Lower lobe of right lung (tissue), 2 donors: Measurements from ENCODE around the gene MYOCD. TPM values are rescaled to one million over a fixed set of nuclear protein-coding genes. Genes with fewer than 3 reads are reported as not detected.

Experiments used
- ATAC-seq, 2 donors: fragments of 200-7000 bp; cut with Tn5 transposase; one replicate each; pipeline ENCODE4 v1.9.1; 2020 to 2022; ENCODE audit warnings: mild to moderate bottlenecking in 2 of 2, moderate library complexity in 2 of 2
- DNase-seq: peaks from one replicate; pipeline ENCODE4 v3.0.0-alpha.2; 2020
- H3K27ac ChIP-seq: fragments of 200-600 bp; one replicate; pipeline ENCODE4 v1.8.0; 2022
- H3K27me3 ChIP-seq: fragments of 200-600 bp; one replicate; pipeline ENCODE4 v1.8.0; 2022; ENCODE audit warnings: low read depth
- H3K36me3 ChIP-seq: fragments of 200-600 bp; one replicate; pipeline ENCODE4 v1.8.0; 2022; ENCODE audit warnings: mild to moderate bottlenecking
- H3K4me1 ChIP-seq: fragments of 200-600 bp; one replicate; pipeline ENCODE4 v1.8.0; 2022
- H3K4me3 ChIP-seq: fragments of 200-600 bp; one replicate; pipeline ENCODE4 v1.8.0; 2022; ENCODE audit warnings: mild to moderate bottlenecking
- H3K9me3 ChIP-seq: fragments of 200-600 bp; one replicate; pipeline ENCODE4 v1.8.0; 2022
- CTCF ChIP-seq: fragments of 200-600 bp; IDR thresholded peaks from one replicate; pipeline ENCODE4 v1.8.0; 2022; ENCODE audit warnings: antibody characterized with exemption, mild to moderate bottlenecking
- intact Hi-C: fragments of 100-400 bp; cut with DNase I; formaldehyde crosslinking; loops from one replicate; pipeline ENCODE4 v1.11.0; 2022
- total RNA-seq: library from RNA; stranded (reverse); fragmentation: NEBNext Ultra II Directional; extraction: Animal tissue kit (Norgen Biotek cat#: 25700); gene quantifications from one replicate; pipeline ENCODE4 v1.2.1, GENCODE V29; 2021
- donor health status: DM: no; HTN: yes; CAD: no; lungs with severe emphysema.

Gene MYOCD
- total RNA-seq, 1 donor from 2014 or later: 3.6 TPM

DNA sequence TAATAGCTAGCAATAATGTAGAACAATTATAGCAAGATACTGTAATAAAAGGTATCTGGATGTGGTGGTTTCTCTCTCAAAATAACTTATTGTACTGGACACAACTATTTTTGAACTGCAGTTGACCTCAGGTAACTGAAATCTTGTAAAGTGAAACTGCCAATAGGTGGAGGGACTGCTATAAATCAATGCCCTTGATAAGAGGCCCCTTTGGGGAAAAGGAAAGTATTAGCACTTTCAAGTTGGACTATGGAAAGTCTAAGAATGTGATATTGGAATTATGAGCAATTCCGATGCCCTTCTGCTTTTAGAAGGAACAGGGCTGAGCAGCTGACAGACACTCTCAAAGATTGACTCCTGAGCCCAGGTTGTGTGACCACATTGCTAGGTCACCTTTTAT lies 79.1 kb downstream of the MYOCD start:
- Histone ChIP-seq H3K4me1 (peaks cover 6% of the 10 kb centered on the region), H3K27me3 (no peaks in the 10 kb centered on the region), H3K9me3 (no peaks in the 10 kb centered on the region), H3K4me3 (no peak overlapping the region), H3K27ac (no peak overlapping the region), H3K36me3 (no peaks in the 10 kb centered on the region)
- ATAC-seq (no peak), DNase-seq (no peak)
- TF ChIP-seq CTCF: no peak
- intact Hi-C loops: no loop called here

DNA sequence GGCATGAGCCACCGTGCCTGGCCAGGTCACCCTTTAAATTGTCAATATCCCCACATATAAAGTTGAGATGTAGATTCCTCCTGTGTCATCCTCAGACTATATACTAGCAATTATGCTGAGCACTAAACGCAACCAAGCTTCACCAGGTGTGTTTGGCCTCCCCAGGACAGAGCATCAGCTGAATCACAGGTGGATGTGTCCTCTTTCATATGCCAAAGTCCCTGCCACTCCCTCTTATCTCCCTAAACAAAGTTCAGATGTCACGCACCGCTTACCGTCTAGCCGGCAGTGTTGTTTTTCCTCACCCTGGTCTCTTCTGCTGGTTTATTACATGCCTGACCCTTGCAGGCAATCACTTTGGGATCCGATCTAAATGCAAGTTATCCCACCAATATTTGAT lies 79.8 kb downstream of the MYOCD start:
- H3K27ac ChIP-seq: no peak overlapping the region
- H3K9me3 ChIP-seq: no peaks in the 10 kb centered on the region
- intact Hi-C loops: no loop called here
- no peaks in the 10 kb centered on the region for H3K36me3 ChIP-seq
- no peak overlapping the region for H3K4me3 ChIP-seq
- ATAC-seq: no peak
- DNase-seq: no peak
- H3K27me3 ChIP-seq: no peaks in the 10 kb centered on the region
- H3K4me1 ChIP-seq: peaks cover 6% of the 10 kb centered on the region
- no peak for TF ChIP-seq CTCF

DNA sequence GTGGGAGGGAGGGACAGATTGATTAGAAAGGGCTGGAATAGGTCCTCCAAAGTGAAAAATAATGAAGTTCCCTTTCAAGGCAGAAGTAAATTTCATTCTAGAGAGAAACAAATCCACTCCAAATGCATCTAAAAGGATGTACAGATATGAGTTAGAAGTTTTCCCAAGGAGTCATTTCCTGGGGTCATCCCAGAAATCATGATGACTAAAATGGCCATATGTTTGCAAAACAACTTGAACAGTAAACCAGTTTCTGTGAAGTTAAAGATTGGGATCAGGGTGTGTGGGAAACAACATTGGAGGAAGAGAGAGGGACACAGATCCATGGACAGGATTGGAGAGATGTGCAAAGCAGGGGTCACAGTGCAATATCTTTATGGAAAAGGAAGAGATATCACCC lies 91.1 kb downstream of the MYOCD start:
- Histone ChIP-seq H3K36me3 (no peaks in the 10 kb centered on the region), H3K4me1 (no peaks in the 10 kb centered on the region), H3K9me3 (no peaks in the 10 kb centered on the region), H3K4me3 (no peak overlapping the region), H3K27me3 (no peaks in the 10 kb centered on the region), H3K27ac (no peak overlapping the region)
- TF ChIP-seq CTCF: no peak
- ATAC-seq: no peak
- intact Hi-C loops: no loop called here
- no peak for DNase-seq

DNA sequence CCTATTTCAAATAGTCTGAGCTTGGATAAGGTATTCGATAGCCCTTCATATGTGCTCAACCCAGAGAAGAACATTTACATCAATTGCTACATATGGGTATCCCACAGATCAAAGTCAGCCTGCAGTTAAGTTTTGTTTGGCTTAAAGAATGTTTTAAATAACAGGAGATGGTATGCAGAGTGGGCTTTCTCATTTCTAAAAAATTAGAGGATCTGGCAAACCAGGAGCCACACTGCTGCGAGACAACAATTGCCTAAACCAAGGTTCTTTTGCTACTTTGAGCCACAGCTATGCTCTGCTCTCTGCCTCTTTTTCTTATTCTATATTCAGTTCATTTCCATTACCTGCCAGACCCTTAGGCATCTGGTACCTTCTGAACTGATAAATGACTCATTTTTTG lies 93.4 kb downstream of the MYOCD start:
- Histone ChIP-seq H3K4me1 (no peaks in the 10 kb centered on the region), H3K4me3 (no peak overlapping the region), H3K36me3 (no peaks in the 10 kb centered on the region), H3K27ac (no peak overlapping the region), H3K9me3 (no peaks in the 10 kb centered on the region), H3K27me3 (no peaks in the 10 kb centered on the region)
- ATAC-seq: no peak
- intact Hi-C loops: no loop called here
- DNase-seq: no peak
- TF ChIP-seq CTCF: no peak

- TF ChIP-seq CTCF: no peak
- ATAC-seq (no peak), DNase-seq (no peak)
- intact Hi-C loops: no loop called here
- Histone ChIP-seq H3K36me3 (no peaks in the 10 kb centered on the region), H3K9me3 (no peaks in the 10 kb centered on the region), H3K27ac (no peak overlapping the region), H3K4me3 (no peak overlapping the region), H3K27me3 (no peaks in the 10 kb centered on the region), H3K4me1 (no peaks in the 10 kb centered on the region)
Measured at GRCh38 chr17:12765548-12765947, 99.9 kb downstream of the MYOCD start.

DNA sequence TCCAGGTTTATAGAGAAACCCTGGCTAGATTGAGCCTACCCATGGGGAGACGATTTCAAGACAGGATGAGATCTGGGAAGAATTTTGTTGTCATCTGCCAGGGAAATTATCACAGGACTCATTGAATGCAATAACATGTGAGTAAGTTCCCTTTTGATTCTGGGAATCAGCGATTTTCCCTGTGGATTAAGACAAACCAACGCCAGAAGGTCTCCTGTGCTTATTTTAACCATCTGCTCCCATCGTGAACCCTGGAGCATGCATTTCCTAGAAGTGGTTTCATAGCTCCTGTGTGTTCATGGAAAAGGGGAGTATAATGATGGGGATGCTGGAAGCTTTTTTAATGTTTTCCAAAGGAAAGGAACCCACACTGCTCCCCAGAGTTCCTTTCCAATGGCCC lies 102.6 kb downstream of the MYOCD start:
- intact Hi-C loops: no loop called here
- no peak for ATAC-seq
- Histone ChIP-seq H3K27me3 (no peaks in the 10 kb centered on the region), H3K9me3 (no peaks in the 10 kb centered on the region), H3K4me1 (no peaks in the 10 kb centered on the region), H3K27ac (no peak overlapping the region), H3K4me3 (no peak overlapping the region), H3K36me3 (no peaks in the 10 kb centered on the region)
- TF ChIP-seq CTCF: no peak
- DNase-seq: no peak
